Left renal cortex interstitium (tissue), 4 donors: Measurements from ENCODE around the gene C14orf180. TPM values are rescaled to one million over a fixed set of nuclear protein-coding genes. Genes with fewer than 3 reads are reported as not detected.

Experiments used
- DNase-seq, 4 donors: peaks; one replicate each; pipeline ENCODE4 v3.0.0-alpha.2; 2013; ENCODE audit warnings: low read depth in 4 of 4, low spot score in 2 of 4, missing footprints in 1 of 4
- polyA plus RNA-seq, 4 donors: library from polyadenylated mRNA; unstranded; fragments of 120-200 nt; gene quantifications; one replicate each; pipeline ENCODE4 v1.2.1, GENCODE V29; 2013; ENCODE audit not compliant: insufficient read length in 4 of 4

C14orf180 gene
- polyA plus RNA-seq, 4 donors, result 0.14 to 0.23 (median 0.17) TPM; not detected in 1

- no peak for DNase-seq
Observed at GRCh38 chr14:104591031-104591430, 11.5 kb downstream of the C14orf180 start.

GRCh38 chr14:104591506-104592291 lies 12.1 kb downstream of the C14orf180 start:
- no peak for DNase-seq

- DNase-seq, result no peak
Observed at GRCh38 chr14:104592292-104592672, 12.7 kb downstream of the C14orf180 start.

- no peak for DNase-seq
Observed at GRCh38 chr14:104592785-104593184, 13.2 kb downstream of the C14orf180 start.

- no peak for DNase-seq
Observed at GRCh38 chr14:104593241-104593701, 13.7 kb downstream of the C14orf180 start.

GRCh38 chr14:104593710-104594136 lies 14.2 kb downstream of the C14orf180 start:
- DNase-seq, result no peak

- no peak for DNase-seq
Observed at GRCh38 chr14:104594310-104595046, 14.9 kb downstream of the C14orf180 start.

- no peak for DNase-seq
Observed at GRCh38 chr14:104595116-104595675, 15.6 kb downstream of the C14orf180 start.

GRCh38 chr14:104595911-104596450 lies 16.4 kb downstream of the C14orf180 start:
- no peak for DNase-seq

- no peak for DNase-seq
Observed at GRCh38 chr14:104596451-104596918, 16.9 kb downstream of the C14orf180 start.

- DNase-seq, result no peak
Observed at GRCh38 chr14:104596927-104597351, 17.4 kb downstream of the C14orf180 start.

GRCh38 chr14:104597576-104597975 lies 18.0 kb downstream of the C14orf180 start:
- DNase-seq, result no peak

- DNase-seq, result no peak
Observed at GRCh38 chr14:104598039-104598909, 18.7 kb downstream of the C14orf180 start.

- no peak for DNase-seq
Observed at GRCh38 chr14:104598910-104599273, 19.3 kb downstream of the C14orf180 start.

- no peak for DNase-seq
Observed at GRCh38 chr14:104599446-104599845, 19.9 kb downstream of the C14orf180 start.

- DNase-seq, result no peak
Observed at GRCh38 chr14:104600141-104600643, 20.6 kb downstream of the C14orf180 start.

GRCh38 chr14:104600805-104601204 lies 21.2 kb downstream of the C14orf180 start:
- no peak for DNase-seq

GRCh38 chr14:104601786-104602185 lies 22.2 kb downstream of the C14orf180 start:
- no peak for DNase-seq

GRCh38 chr14:104602315-104602932 lies 22.9 kb downstream of the C14orf180 start:
- DNase-seq, result no peak
